Astrocyte (in vitro differentiated cells and primary cell): ENCODE results near the gene CPEB4.

Source experiments
- CTCF ChIP-seq: IDR thresholded peaks from 2 replicates; pipeline ENCODE4 v1.5.1; 2011; ENCODE audit warnings: low read depth, mild to moderate bottlenecking, inconsistent platforms, low read length, moderate library complexity; ENCODE audit not compliant: insufficient read depth
- EZH2 ChIP-seq: IDR thresholded peaks from 2 replicates; pipeline ENCODE4 v1.6.1; 2012; ENCODE audit warnings: mild to moderate bottlenecking, low read length, inconsistent platforms; ENCODE audit not compliant: insufficient read depth

GRCh38 chr5:173882632-173883031, 5.5 kb upstream of the CPEB4 start:
- TF ChIP-seq CTCF: no peak
- no peak for TF ChIP-seq EZH2
